Loucy (cell line): ENCODE data around the gene UNG.

Experiments
- EZH2phosphoT487 ChIP-seq: fragments of 200-600 bp; IDR thresholded peaks from 2 replicates; pipeline ENCODE4 v1.6.1; 2018; ENCODE audit warnings: antibody characterized with exemption, mild to moderate bottlenecking, moderate library complexity, borderline replicate concordance
- TF ChIP-seq, protein P1 (sequence below): fragments of 200-600 bp; sonication (generic); conservative IDR thresholded peaks from 2 replicates; pipeline ENCODE4 v1.5.1; 2014; ENCODE audit warnings: mild to moderate bottlenecking, antibody characterized with exemption, low read length

DNA sequence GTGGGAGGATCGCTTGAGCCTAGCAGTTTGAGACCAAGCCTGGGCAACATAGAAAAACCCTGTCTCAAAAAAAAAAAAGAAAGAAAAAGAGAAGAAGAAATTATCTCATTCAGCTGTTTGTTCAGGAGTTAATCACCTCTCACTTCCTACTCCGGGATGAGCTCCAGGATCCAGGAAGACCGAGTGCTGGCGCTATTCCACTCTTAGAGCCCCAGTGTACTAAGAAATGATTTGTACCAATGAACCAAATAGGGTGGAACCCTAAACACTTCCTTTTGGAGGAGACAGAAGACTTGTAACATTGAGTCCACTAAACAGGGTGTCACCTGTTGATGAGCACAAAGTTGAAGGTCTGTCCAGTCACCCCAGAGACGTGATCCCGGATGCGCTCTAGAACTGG, 7.7 kb upstream of the UNG start:
- TF ChIP-seq, protein P1, sequence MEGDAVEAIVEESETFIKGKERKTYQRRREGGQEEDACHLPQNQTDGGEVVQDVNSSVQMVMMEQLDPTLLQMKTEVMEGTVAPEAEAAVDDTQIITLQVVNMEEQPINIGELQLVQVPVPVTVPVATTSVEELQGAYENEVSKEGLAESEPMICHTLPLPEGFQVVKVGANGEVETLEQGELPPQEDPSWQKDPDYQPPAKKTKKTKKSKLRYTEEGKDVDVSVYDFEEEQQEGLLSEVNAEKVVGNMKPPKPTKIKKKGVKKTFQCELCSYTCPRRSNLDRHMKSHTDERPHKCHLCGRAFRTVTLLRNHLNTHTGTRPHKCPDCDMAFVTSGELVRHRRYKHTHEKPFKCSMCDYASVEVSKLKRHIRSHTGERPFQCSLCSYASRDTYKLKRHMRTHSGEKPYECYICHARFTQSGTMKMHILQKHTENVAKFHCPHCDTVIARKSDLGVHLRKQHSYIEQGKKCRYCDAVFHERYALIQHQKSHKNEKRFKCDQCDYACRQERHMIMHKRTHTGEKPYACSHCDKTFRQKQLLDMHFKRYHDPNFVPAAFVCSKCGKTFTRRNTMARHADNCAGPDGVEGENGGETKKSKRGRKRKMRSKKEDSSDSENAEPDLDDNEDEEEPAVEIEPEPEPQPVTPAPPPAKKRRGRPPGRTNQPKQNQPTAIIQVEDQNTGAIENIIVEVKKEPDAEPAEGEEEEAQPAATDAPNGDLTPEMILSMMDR: no peak
- no peak for TF ChIP-seq EZH2phosphoT487
